Stimulated activated CD8-positive, alpha-beta memory T cell treated with anti-CD3 and anti-CD28 coated beads, Interleukin-2, amount 100 ng/mL, for 1 hour (primary cell): ENCODE results near the gene KLHL6.

Experiments used
- DNase-seq, 2 donors: peaks; one replicate each; pipeline ENCODE4 v3.0.0-alpha.2; 2020; ENCODE audit warnings: low read depth in 2 of 2

KLHL6 gene

DNA sequence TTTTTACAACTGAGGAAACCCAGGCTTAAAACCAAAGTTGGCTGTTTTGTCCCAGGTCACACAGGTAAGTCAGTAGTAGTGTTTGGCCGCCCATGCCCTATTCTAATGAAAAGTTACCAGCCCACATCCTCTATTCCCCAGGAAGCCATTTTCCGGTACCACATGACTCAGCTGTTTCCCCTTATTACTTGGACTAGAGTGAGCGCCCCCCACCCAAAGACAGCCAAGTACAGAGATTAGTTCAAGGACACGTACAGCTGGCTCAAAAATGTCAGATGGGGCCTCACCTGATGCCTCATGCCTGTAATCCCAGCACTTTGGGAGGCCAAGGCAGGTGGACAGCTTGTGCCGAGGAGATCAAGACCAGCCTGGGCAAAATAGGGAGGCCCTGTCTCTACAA, 8.5 kb upstream of the KLHL6 start:
- no peak for DNase-seq

DNA sequence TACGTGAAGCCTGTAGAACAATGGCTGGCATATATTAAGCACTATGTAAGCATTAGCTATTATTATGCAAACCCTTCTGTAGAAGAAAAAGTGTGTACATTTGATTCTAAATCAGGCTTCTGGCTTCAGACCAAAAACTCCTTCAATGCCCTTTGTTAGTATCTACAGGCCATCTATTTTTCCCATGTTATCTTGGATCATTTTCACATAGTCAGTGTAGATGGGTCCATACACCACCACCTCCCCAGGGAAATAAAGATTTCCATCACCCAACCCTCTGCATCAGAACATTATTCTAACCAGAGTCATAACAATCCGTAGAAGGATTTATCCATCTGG, 8.0 kb upstream of the KLHL6 start:
- no peak for DNase-seq

DNA sequence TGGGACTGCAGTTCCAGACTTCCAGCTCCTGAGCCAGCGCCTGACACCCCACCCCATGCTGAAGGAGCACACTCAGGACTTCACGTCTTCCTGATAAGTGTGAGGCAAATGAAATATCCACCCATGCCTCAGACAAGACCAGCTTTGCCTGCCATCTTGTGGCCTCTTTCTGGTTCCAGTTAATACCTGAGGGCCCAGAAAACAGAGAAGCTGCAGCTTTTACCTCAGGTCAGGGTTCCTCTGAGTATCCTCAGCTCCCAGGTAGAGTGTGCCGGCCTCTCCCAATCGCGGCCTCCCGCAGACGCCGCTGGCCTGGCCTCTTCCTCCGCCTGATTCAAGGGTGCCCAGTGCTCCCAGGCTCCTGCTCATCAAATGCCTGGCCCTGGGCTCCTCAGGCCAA, 5.1 kb upstream of the KLHL6 start:
- peak in 1 of 2 donors; percentile 12 for DNase-seq

DNA sequence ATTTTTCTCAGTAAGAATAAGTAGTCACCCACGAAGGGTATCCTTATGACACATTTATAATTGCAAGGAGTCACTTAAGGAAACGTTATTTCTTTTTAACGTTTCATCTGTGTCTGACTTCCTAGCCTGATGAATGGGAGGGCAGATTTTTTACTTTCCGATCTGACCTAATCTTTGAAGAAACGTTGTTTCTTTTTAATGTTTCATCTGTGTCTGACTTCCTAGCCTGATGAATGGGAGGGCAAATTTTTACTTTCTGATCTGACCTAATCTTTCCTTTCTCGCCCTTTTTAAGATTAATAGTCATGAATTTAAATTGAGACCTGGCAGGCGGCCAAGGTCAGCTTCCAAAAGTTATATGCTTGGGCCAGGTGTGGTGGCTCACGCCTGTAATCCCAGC, 3.0 kb upstream of the KLHL6 start:
- no peak for DNase-seq

DNA sequence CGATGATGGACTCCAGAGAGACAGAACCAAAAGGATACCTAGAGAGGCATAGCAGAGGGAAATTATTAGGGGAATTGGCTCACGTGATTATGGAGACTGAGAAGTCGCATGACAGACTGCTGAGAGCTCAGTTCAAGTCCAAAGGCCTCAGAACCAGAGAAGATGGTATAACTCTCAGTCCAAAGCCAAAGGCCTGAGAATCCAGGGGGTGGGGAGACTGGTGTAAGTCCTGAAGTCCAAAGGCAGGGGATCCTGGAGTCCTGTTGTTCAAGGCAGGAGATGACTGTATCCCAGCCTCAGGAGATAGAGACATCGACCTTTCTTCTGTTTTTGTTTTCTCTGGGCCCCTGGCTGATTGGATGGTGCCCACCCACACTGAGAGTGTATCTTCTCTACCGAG, 1.2 kb upstream of the KLHL6 start:
- DNase-seq = no peak

DNA sequence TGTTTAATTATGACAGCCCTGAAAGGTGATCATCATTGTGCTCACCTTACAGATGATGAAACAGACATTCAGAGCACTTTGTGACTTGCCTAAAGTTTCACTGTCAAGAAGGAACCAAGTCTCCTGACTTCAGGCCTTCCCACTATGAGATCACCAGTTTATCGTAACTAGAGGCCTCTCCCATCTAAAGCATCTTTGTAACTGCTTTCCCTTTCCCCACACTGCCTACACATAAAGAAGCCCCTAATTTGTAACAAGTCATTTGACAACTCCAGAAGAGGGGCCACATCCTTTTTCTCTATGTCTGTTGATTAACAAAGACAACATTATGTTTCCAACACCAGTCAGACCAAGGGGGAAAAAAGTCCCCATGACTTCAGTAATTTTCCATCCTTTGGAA, 1.1 kb downstream of the KLHL6 start:
- DNase-seq = no peak

DNA sequence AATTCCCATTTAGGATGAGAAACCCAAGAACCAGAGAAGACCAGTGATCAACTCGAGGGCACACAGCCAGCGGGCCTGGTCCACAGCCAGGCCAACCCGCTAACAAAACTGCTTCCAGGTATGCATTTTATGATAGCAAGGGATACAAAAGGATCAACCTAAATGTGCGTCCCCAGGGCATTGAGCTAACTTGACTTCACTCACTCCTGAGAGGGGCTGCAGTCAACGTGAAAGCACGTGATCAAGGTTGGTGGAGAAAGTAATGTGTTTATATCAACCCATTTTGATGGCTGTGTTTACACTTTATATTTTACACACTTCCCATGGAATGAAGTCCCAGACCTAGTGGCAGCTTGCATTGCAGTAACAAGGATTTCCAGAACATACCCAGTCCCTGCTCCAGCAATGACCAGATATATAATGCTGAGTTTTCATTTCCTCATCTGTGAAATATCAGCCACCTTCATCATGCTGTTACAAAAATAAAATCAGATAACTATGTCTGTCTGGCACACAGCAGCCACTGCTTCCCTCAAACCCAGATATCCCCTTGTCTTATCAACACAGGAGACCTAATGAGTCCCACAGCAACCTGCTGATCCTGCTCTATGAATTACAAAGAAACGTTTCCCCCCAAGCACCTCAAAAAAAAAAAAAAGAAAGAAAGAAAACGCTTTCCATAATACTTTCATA, 2.0 kb downstream of the KLHL6 start:
- DNase-seq = no peak

DNA sequence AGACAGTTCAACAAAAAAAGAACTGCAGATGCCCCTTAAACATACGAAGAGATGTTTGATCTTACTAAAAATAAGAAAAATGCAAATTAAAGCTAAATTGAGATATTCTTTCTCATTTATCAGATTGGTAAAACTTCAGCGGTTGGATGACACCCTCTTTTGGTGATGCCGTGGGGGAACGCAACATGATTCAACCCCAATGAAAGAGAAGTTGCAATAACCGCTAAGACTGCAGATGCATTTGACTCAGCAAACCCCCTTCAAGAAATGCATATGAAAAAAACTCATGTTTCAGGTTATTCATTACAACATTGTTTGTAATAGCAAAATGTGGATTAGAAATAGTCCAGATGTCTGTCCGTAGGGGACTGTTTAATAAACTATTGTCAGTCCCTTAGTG, 3.6 kb downstream of the KLHL6 start:
- DNase-seq = no peak

DNA sequence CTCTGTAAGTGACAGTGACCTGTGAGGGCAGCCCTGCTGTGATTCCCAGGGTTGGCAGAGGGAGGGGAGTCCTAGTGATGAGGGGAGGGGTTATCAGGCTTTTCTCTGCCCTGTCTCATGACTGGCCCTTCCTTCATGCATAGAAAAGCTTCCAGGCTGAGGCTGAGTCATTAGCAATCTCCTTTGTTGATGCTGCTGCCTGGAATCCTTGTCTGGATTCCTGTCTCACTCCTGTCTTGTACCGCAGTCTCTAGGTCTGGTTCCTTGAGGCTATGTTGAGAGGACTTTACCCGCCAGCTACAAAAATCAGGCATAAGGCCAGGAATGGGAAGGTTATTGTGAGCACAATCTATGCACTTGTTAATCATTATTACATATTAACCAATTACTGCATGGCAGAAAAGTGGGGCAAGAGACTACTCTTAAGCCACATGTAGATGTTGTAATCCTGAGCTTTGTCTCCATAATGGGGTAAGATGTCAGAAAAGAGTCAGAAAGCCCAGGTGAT, 7.2 kb downstream of the KLHL6 start:
- DNase-seq = no peak

DNA sequence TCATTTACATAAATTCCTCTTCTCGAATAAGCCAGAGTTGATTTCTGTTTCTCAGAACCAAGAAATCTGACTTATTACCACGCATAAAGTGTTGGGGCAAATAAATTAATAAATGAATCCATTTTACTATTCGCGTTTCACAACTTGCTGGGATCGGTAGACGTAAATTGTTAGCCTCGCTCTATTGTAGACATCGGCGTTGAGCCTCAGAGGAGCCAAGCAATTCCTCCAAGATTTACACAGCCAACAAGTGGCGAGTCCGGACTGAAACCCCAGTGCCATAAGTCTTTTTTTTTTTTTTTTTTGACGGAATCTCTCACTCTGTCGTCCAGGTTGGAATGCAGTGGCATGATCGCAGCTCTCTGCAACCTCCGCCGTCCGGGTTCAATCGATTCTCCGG, 8.9 kb downstream of the KLHL6 start:
- DNase-seq = no peak

DNA sequence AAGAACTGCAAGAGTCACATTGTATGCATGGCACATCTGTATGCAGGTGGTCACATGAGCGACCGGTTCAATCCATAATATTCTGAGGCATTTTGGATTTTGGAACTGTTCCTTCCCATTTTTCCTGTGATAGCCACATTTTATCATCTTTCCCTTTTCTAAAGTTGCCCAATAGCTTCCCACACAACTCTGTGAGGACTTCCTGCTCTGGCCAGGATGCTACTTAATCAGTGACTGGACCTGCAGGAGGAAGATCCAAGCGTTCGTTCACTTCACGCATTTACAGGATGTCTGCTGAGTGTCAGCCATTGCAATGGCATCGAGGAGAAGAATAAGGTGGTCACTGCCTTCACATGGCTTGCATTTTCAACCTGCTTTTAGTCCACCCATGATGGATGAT, 9.8 kb downstream of the KLHL6 start:
- DNase-seq = no peak

DNA sequence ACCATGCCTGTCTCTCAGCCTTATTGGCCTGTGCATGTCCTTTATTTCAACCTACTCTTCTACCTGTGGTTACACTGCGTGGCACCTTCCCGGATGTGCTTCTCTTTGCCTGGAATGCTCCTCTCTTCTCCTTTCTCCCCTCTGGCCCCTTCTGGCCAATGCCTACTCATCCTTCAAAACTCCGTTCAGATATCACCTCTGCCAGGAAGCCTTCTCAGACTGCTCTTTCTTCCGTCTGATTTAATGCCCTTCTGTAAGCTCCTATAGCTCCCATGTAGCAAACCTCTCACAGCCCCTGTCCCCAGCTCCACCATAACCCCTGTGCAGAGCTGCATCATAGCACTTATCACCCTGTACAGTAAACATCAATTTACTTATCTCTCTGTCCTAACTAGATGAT, 13.2 kb downstream of the KLHL6 start:
- no peak for DNase-seq

DNA sequence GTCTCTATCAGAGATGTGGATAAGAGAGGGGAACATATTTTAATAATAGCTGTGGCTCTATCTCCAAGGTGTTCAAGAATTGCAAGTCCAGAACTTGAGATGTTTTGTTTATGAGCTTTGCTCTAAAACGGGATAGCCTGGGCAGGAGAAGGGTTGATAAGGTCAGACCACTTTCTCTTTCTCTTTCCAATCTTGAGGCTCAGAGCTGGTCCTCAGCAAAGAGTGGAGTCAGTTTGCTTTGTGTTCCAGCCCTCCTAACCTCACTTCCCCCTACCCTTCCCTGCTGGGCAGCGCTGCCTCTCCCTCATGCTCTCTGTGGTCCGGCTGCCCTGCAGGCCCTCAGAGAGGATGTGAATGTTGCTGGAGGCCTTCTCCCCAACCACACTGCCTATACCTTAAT, 13.8 kb downstream of the KLHL6 start:
- DNase-seq = no peak

DNA sequence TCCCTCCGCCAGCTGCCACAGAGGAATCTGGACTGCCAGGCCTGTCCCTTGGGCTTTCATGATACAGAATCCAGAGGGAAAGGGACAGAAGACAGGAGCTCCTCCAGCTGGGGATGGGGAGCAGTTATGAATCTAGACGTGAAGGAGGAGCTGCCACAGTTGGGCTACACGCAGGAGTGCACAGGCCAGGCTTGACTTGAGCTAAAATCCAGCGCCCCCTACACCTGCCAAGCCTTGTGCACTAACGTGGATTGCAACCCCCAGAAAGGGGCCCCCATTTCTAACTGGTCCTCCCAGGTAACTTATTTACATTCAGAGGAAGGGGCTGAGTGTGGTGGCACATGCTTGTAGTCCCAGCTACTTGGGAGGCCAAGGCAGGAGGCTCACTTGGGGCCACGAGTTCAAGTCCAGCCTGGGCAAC, 14.3 kb downstream of the KLHL6 start:
- DNase-seq = no peak

DNA sequence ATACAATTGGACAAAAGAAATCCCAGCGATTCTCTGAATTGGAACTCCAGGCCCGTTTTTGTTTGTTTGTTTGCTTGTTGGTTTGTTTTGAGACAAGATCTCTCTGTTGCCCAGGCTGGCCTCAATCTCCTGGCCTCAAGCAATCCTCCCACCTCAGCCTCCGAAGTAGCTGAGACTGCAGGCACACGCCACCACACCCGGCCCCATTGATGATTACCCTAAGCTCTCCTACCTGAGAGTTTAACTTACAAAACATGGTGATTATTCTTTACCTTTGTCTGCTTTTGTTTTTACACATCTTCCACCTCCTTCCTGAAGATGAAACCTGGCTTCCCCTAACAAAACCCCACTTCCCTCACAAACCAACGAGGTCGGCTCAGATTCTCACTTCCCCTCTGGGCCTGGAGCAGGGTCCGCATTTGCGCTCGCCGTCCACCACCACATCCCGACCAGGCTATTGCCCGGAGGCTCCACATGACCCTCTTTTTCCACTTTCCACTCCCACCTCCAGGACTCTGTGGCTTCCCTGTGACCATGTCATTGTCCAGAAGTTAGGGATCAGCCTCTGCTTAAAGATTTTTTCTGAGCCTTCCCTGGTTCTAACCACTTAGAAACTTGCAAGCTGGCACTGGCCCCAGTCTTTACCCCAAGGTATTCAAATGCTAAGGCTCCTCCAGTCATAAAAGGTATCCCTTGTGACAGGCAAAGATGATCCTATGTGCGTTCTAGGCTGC, 14.8 kb downstream of the KLHL6 start:
- no peak for DNase-seq

DNA sequence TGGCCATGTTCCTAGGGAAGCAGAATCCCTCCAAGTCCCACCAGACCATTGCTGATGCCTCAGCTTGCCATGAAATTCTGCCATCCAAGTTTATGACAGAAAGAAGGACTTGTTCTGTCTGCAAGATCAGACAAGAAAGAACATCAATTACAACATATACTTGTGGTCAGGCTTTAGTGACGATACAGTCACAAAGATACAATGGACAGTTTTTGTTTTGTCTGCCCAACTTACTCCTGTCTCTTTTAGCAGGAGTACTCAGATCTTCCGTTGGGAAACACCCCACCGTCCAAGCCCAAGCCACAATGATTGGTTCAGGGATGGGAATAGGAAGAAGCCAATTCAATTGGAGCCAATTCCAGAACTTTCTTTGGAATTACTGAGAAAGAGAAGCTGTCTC, 15.7 kb downstream of the KLHL6 start:
- DNase-seq = no peak

DNA sequence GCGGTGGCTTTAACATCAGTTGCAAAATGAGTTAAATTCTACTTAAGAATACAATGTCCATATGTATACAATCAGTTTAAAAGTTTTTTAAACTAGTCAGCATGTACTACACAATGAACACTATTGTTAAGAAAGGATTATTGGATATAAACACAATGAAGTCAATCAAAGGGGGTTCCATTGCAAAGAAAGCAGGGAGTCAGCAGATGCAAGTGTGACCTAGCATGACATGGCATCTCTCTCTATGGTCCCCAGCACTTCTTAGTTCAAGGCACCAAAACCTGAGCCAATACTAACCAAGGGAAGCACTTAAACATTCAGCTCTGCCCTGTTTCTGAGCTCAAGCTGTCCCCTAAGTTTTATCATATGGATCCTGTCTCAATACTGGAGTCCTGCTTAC, 17.0 kb downstream of the KLHL6 start:
- no peak for DNase-seq

DNA sequence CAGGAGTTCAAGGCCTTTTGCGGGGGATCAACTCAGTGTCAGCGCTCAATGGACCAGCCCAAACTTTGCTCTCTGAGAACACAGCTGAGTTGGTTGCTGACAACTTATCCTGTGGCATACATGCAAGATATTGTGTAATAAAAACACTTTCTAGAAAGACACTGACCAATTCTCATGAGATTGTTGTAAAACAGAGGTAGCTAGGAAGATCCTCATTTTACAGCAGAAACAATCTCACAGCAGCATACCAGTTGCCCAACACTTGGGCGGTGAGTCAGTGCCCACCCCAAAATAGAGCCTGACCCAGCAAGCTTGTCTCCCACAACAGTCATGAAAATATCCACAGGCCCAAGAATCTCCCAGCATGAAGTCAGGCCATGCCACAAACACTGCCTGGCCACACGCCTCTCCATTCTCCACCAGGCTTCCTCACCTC, 18.2 kb downstream of the KLHL6 start:
- no peak for DNase-seq

DNA sequence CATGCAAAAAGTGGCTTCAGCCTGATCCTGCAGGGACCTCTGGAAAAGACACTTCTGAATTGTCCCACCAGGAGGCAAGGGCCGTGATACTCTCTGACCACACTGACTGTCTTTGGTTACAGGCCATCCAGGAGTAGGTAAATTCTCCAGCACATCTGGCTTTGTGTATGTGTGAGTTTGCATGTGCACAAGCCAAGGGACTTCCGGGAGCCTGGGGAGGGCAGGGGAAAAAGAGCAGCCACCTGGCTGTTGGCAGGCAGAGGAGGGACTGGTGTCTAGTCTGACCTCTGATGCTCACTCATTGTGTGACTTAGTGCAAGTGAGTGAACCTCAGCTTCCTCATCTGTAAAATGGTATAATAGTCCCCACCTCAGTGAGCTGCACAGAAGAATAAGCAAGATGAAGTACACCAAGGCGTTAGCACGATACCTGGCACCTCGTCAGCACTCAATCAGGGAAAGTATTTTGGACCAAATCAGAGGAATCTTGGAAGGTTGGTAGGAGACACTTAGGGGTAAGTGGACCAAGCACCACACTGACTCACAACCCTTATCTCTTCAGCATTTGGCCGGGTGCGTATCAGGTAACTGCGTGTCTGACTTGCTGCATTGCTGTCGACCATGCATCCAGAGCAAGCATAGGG, 19.1 kb downstream of the KLHL6 start:
- DNase-seq = no peak

DNA sequence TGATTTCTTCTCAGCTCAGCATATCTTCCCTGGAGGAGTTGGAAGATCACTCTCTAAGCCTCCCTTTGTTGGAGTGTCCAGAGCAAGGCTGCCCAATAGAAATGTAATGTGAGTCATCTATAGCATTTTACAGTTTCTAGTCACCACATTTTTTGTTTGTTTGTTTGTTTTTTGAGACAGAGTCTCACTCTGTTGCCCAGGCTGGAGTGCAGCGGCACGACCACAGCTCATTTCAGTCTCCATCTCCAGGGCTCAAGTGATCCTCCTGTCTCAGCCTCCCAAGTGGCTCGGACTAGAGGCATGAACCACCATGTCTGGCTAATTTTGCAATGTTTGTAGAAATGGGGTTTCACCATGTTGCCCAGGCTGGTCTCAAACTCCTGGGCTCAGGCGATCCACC, 21.3 kb downstream of the KLHL6 start:
- DNase-seq = no peak

DNA sequence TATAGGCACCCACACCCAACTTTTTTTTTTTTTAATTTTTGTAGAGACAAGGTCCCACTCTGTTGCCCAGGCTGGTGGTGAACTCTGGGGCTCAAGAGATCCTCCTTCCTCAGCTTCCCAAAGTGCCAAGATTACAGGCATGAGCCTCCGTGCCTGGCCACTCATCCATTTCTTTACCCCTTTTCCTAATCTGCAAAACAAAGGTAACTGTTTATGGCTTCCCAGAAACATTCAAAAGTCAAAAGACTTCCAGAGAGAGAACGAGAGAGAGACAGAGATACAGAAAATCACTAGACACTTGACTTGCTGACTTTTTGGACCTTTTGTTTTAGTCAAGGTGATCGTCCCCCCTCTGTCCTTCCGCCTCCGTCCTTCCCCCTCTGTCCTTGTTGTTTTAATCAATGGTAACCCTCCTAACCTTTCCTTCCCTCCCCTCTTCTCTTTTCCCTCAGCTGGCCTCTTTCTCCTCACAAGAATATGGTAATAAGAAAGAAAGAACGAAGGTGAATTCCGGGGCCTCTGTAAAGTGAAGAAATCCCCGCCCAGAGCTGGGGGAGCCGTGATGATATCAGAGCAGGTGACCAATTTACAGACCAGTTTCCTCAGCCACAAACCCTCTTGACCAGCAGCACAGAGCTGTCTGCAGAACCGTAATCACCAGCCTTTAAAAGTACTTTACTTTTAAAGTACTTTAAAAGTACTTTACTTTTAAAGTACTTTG, 21.9 kb downstream of the KLHL6 start:
- no peak for DNase-seq

DNA sequence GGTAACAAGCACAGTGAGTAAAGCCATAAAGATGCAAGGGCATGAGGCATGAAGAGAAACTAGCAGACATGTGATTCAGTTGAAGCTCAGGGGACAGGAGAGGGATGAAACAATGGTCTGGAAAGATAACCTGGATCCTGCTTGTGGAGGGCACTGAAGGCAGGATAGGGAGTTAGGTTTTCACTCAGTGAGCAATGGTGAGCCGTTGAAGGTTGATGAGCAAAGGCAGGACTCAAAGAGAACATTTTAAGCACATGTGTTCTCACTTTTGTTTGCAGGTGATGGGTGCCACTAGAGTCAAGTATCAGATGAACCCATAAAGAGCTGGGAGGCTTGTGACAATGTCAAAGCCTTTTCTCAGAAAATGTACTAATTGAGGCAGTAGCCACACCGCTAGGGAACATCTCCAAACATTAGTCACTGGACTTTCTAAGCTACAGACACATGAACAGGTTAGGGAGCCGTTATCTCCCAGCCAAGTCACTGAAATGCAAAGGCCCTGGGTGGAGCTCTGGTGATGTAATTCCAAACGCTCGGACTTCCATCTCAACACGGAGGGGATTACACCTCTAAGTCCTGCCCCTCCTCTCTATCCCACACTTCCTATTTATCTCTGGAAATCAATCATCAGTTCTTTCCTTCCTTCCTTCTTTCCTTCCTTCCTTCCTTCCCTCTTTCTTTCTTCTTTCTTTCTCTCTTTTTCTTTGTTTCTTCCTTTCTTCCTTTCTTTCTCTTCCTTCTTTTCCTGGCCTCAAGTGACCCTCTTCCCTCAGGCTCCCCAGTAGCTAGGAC, 22.7 kb downstream of the KLHL6 start:
- DNase-seq = no peak
